ENCODE measurements around the gene BRCA2.
A peak's percentile ranks its signal among the peaks of the same experiment; 100 is the strongest.

BRCA2 gene

DNA sequence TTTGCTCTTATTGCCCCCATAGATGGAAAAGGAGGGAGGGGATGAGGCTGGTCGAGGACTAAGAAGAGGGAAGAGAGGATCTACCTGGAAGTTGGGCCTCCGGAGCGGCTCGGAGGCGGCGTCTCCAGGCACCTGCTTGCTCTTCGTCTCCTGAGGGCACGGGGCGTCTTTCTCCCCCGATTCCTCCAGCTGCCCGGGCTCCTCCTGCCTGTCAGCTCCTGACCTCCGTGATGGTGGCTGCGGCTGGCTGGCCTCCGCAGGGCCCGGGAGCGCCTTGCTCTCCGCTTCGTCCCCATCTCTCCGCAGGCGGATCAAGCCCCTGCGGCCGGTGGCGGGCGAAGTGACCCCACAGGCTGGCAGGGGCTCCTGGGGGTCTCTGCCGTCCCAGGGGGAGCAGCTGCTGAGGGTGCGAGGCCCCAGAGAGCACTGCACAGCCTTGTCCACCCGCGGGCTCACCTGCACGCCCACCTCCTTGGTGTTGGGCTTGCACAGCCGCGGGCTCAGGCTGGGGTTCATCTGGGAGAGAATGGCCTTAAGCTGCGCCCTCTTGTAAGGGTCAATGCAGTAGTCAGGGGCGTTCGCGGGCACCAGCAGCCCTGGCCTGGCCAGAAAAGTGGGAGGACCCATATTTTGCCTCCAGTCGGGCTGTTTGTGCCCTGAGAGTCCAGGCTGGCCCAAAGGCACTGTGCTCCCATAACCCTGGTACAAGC, 4.0 kb upstream of the BRCA2 start:
- H3K36me3 ChIP-seq (ENCODE audit: insufficient read depth, low read length): no peaks in the 10 kb centered on the region
- WGBS: 93% methylated on average over 36 of the region's 36 CpGs
- H3K4me3 ChIP-seq (ENCODE audit: low read length): no peak overlapping the region

GRCh38 chr13:32314271-32315237, 754 bp upstream of the BRCA2 start:
- H3K9ac ChIP-seq (ENCODE audit: low read depth, low read length): peak overlapping the region; percentile 98
- H3K9me3 ChIP-seq (ENCODE audit: insufficient read depth, low read depth, low read length): no peaks in the 10 kb centered on the region
- no peaks in the 10 kb centered on the region for H3K27me3 ChIP-seq (ENCODE audit: insufficient read depth, low read length)
- peak overlapping the region; percentile 95 for H3K27ac ChIP-seq (ENCODE audit: low read depth, low read length)
- H3K4me3 ChIP-seq (ENCODE audit: low read length): peak overlapping the region; percentile 83
- H3K4me1 ChIP-seq (ENCODE audit: insufficient read depth, low read length): peaks cover 7% of the 10 kb centered on the region; the same call in 1 of the 2 replicates
- peaks cover 11% of the 10 kb centered on the region for H3K36me3 ChIP-seq (ENCODE audit: insufficient read depth, low read length)
- WGBS: 79% methylated on average over 32 of the region's 32 CpGs

More for the DNA sequence above, 4.0 kb upstream of the BRCA2 start:
- H3K4me1 ChIP-seq (ENCODE audit: insufficient read depth, low read length): peaks cover 4% of the 10 kb centered on the region; the same call in 1 of the 2 replicates
- no peaks in the 10 kb centered on the region for H3K9me3 ChIP-seq (ENCODE audit: insufficient read depth, low read depth, low read length)
- no peak overlapping the region for H3K27ac ChIP-seq (ENCODE audit: low read depth, low read length)
- no peaks in the 10 kb centered on the region for H3K27me3 ChIP-seq (ENCODE audit: insufficient read depth, low read length)
- no peak overlapping the region for H3K9ac ChIP-seq (ENCODE audit: low read depth, low read length)

DNA sequence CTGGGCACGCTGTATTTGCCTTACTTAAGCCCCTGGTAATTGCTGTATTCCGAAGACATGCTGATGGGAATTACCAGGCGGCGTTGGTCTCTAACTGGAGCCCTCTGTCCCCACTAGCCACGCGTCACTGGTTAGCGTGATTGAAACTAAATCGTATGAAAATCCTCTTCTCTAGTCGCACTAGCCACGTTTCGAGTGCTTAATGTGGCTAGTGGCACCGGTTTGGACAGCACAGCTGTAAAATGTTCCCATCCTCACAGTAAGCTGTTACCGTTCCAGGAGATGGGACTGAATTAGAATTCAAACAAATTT, 676 bp downstream of the BRCA2 start:
- 7% methylated on average over 13 of the region's 13 CpGs for WGBS
- Histone ChIP-seq H3K9ac (ENCODE audit: low read depth, low read length) (peak overlapping the region; percentile 98), H3K27me3 (ENCODE audit: insufficient read depth, low read length) (no peaks in the 10 kb centered on the region), H3K9me3 (ENCODE audit: insufficient read depth, low read depth, low read length) (no peaks in the 10 kb centered on the region), H3K36me3 (ENCODE audit: insufficient read depth, low read length) (peaks cover 25% of the 10 kb centered on the region), H3K4me3 (ENCODE audit: low read length) (peak overlapping the region; percentile 83), H3K27ac (ENCODE audit: low read depth, low read length) (peak overlapping the region; percentile 95), H3K4me1 (ENCODE audit: insufficient read depth, low read length) (peaks cover 7% of the 10 kb centered on the region; the same call in 1 of the 2 replicates)

DNA sequence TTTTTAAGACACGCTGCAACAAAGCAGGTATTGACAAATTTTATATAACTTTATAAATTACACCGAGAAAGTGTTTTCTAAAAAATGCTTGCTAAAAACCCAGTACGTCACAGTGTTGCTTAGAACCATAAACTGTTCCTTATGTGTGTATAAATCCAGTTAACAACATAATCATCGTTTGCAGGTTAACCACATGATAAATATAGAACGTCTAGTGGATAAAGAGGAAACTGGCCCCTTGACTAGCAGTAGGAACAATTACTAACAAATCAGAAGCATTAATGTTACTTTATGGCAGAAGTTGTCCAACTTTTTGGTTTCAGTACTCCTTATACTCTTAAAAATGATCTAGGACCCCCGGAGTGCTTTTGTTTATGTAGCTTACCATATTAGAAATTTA, 1.2 kb downstream of the BRCA2 start:
- H3K4me3 ChIP-seq (ENCODE audit: low read length): peak overlapping the region; percentile 83
- peaks cover 7% of the 10 kb centered on the region; the same call in 1 of the 2 replicates for H3K4me1 ChIP-seq (ENCODE audit: insufficient read depth, low read length)
- no peaks in the 10 kb centered on the region for H3K9me3 ChIP-seq (ENCODE audit: insufficient read depth, low read depth, low read length)
- peak overlapping the region; percentile 98; the same call in 1 of the 2 replicates for H3K9ac ChIP-seq (ENCODE audit: low read depth, low read length)
- 87% methylated on average over 3 of the region's 6 CpGs for WGBS
- H3K36me3 ChIP-seq (ENCODE audit: insufficient read depth, low read length): peaks cover 30% of the 10 kb centered on the region
- H3K27ac ChIP-seq (ENCODE audit: low read depth, low read length): no peak overlapping the region
- no peaks in the 10 kb centered on the region for H3K27me3 ChIP-seq (ENCODE audit: insufficient read depth, low read length)

- no peaks in the 10 kb centered on the region for H3K9me3 ChIP-seq (ENCODE audit: insufficient read depth, low read depth, low read length)
- peaks cover 7% of the 10 kb centered on the region; the same call in 1 of the 2 replicates for H3K4me1 ChIP-seq (ENCODE audit: insufficient read depth, low read length)
- peaks cover 43% of the 10 kb centered on the region for H3K36me3 ChIP-seq (ENCODE audit: insufficient read depth, low read length)
- no peaks in the 10 kb centered on the region for H3K27me3 ChIP-seq (ENCODE audit: insufficient read depth, low read length)
- WGBS: no CpG with 5 or more reads among the region's 2 CpGs
- no peak overlapping the region for H3K27ac ChIP-seq (ENCODE audit: low read depth, low read length)
- no peak overlapping the region for H3K9ac ChIP-seq (ENCODE audit: low read depth, low read length)
- H3K4me3 ChIP-seq (ENCODE audit: low read length): no peak overlapping the region
Observed at GRCh38 chr13:32317716-32318465, 2.6 kb downstream of the BRCA2 start.

GRCh38 chr13:32320528-32320927, 5.2 kb downstream of the BRCA2 start:
- Histone ChIP-seq H3K9me3 (ENCODE audit: insufficient read depth, low read depth, low read length) (no peaks in the 10 kb centered on the region), H3K9ac (ENCODE audit: low read depth, low read length) (no peak overlapping the region), H3K4me1 (ENCODE audit: insufficient read depth, low read length) (peaks cover 7% of the 10 kb centered on the region; the same call in 1 of the 2 replicates), H3K27ac (ENCODE audit: low read depth, low read length) (no peak overlapping the region), H3K27me3 (ENCODE audit: insufficient read depth, low read length) (no peaks in the 10 kb centered on the region), H3K4me3 (ENCODE audit: low read length) (no peak overlapping the region), H3K36me3 (ENCODE audit: insufficient read depth, low read length) (peaks cover 60% of the 10 kb centered on the region)
- WGBS: 93% methylated on average over 4 of the region's 4 CpGs

GRCh38 chr13:32323912-32324311, 8.6 kb downstream of the BRCA2 start:
- peaks cover 83% of the 10 kb centered on the region for H3K36me3 ChIP-seq (ENCODE audit: insufficient read depth, low read length)
- no peaks in the 10 kb centered on the region for H3K9me3 ChIP-seq (ENCODE audit: insufficient read depth, low read depth, low read length)
- H3K4me3 ChIP-seq (ENCODE audit: low read length): no peak overlapping the region
- no peaks in the 10 kb centered on the region for H3K4me1 ChIP-seq (ENCODE audit: insufficient read depth, low read length)
- H3K9ac ChIP-seq (ENCODE audit: low read depth, low read length): no peak overlapping the region
- H3K27me3 ChIP-seq (ENCODE audit: insufficient read depth, low read length): no peaks in the 10 kb centered on the region
- no peak overlapping the region for H3K27ac ChIP-seq (ENCODE audit: low read depth, low read length)

DNA sequence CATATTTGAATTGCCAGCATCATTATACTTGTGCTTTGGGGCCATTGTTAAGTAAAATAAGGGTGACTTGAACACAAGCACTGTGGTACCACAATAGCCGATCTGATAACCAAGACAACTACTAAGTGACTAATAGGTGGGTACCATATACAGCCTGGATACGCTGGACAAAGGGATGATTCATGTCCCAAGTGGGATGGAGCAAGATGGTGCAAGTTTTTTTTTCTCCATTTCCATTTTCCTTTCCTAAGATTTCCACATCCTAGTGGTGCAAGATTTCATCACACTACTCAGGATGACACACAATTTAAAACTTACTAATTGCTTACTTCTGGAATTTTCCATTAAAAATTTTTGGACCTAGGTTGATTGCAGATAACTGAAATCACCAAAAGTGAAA, 15.1 kb downstream of the BRCA2 start:
- Histone ChIP-seq H3K27ac (ENCODE audit: low read depth, low read length) (no peak overlapping the region), H3K4me3 (ENCODE audit: low read length) (no peak overlapping the region), H3K9ac (ENCODE audit: low read depth, low read length) (no peak overlapping the region), H3K27me3 (ENCODE audit: insufficient read depth, low read length) (no peaks in the 10 kb centered on the region), H3K36me3 (ENCODE audit: insufficient read depth, low read length) (peaks cover 87% of the 10 kb centered on the region), H3K9me3 (ENCODE audit: insufficient read depth, low read depth, low read length) (no peaks in the 10 kb centered on the region), H3K4me1 (ENCODE audit: insufficient read depth, low read length) (no peaks in the 10 kb centered on the region)
- WGBS: 100% methylated on average over 2 of the region's 2 CpGs

DNA sequence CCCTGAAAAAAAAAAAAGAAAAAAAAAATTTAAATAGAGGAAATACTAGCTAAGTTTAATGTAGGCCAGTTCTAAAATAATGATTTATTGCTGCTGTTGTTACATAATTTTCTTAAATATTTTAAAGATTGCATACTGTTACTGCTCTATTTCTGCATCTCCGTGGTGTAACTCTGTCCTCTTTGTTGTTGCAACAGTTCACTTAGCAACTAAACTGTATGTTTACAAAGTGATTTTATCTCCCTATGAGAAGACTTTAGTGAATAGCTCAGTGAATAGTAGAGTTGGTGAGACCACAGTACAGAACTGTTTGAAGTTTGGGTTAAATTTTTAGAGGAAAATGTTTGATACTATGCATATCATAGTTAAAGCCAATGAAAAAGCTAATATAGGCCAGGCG, 19.4 kb downstream of the BRCA2 start:
- Histone ChIP-seq H3K9ac (ENCODE audit: low read depth, low read length) (no peak overlapping the region), H3K9me3 (ENCODE audit: insufficient read depth, low read depth, low read length) (peaks cover 21% of the 10 kb centered on the region), H3K27ac (ENCODE audit: low read depth, low read length) (no peak overlapping the region), H3K27me3 (ENCODE audit: insufficient read depth, low read length) (no peaks in the 10 kb centered on the region), H3K4me3 (ENCODE audit: low read length) (no peak overlapping the region), H3K4me1 (ENCODE audit: insufficient read depth, low read length) (peaks cover 6% of the 10 kb centered on the region; the same call in 1 of the 2 replicates), H3K36me3 (ENCODE audit: insufficient read depth, low read length) (peaks cover 84% of the 10 kb centered on the region)
- WGBS: 97% methylated on average over 2 of the region's 2 CpGs

GRCh38 chr13:32340914-32341313, 25.6 kb downstream of the BRCA2 start:
- Histone ChIP-seq H3K9ac (ENCODE audit: low read depth, low read length) (no peak overlapping the region), H3K27ac (ENCODE audit: low read depth, low read length) (no peak overlapping the region), H3K4me3 (ENCODE audit: low read length) (no peak overlapping the region), H3K4me1 (ENCODE audit: insufficient read depth, low read length) (peaks cover 6% of the 10 kb centered on the region; the same call in 1 of the 2 replicates), H3K27me3 (ENCODE audit: insufficient read depth, low read length) (no peaks in the 10 kb centered on the region), H3K36me3 (ENCODE audit: insufficient read depth, low read length) (peaks cover 32% of the 10 kb centered on the region), H3K9me3 (ENCODE audit: insufficient read depth, low read depth, low read length) (peaks cover 25% of the 10 kb centered on the region)
- WGBS: 96% methylated on average over 3 of the region's 3 CpGs
